ENCODE results near the gene RIPOR2. TPM values are rescaled to one million over a fixed set of nuclear protein-coding genes. Genes with fewer than 3 reads are reported as not detected.

RIPOR2 gene
- total and polyA plus RNA-seq, 2 donors (not counting 3 experiments of a cell fraction or from before 2014, with no cell fraction given) = 0.10 TPM; not detected in 1

DNA sequence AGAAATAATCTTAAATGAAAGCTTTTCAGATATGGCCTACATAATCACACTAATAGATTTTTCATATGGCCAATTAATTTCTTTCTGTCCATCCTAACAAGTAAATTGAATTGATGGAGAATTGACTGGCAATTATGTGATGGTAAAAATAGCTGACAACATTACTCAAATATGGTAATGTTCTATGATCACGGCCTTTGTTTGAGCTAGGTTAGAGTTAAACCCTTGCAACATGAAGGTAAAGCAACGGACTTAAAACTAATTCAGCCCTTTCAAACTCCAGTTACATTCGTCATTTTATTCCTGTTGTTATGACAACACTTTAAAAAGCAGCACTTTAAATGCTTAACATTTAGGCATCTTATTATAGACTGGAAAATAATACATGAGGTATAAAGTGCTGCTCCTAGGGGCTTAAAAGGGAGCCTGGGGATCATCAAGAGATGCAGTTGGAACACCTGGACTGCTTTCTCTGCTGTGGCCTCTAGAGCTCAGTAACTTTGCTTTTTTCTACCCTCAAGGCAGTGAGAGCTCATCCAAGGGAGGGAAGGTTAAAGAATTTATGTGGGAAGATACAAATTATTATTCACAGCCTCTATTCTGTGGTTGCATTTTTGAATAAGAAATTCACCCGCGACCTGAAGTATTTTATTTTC is 46.9 kb downstream of the RIPOR2 start:
- H3K9me3 ChIP-seq (replicated peaks; ENCODE audit: control insufficient read depth, insufficient read depth, low read length) = no peaks in the 10 kb centered on the region
- H3K4me2 ChIP-seq (ENCODE audit: insufficient read depth, low read length) = no peak overlapping the region
- ChIA-PET CTCF (interaction anchor here (0.8 to 3.3 kb wide), 6 partner anchors 9 to 129 kb away, joined by 3 to 16 read pairs (median 6); no protein-coding TSS in a partner anchor), POLR2A (no interaction called here)
- no peaks in the 10 kb centered on the region for H3K4me1 ChIP-seq (ENCODE audit: control insufficient read depth, extremely low read depth, insufficient read depth, low read length)
- dilution Hi-C loops (cut with MboI; ENCODE audit: extremely low pct_ligation_motif_present, low sequenced_read_pairs) = no loop called here
- no peaks in the 10 kb centered on the region for H3K9me1 ChIP-seq (replicated peaks; ENCODE audit: control insufficient read depth, extremely low read depth, insufficient read depth, low read length)
- no peaks in the 10 kb centered on the region for H3K36me3 ChIP-seq (ENCODE audit: control insufficient read depth in 2 of 2, extremely low read depth in 1 of 2, insufficient read depth in 2 of 2, low read length in 2 of 2)
- H3K79me2 ChIP-seq (ENCODE audit: control insufficient read depth, insufficient read depth, low read length) = no peaks in the 10 kb centered on the region
- no TSS peak for BruUV-seq (replicated peaks)
- intact Hi-C loops (cut with micrococcal nuclease) = no loop called here
- no peak overlapping the region for H3K4me3 ChIP-seq (replicated peaks in 1 of 3; ENCODE audit: insufficient read depth in 1 of 3, low read depth in 1 of 3, low read length in 3 of 3)
- H3K27me3 ChIP-seq (ENCODE audit: control insufficient read depth in 2 of 2, insufficient read depth in 2 of 2, low read length in 2 of 2) = no peaks in the 10 kb centered on the region
- H3K9ac ChIP-seq (replicated peaks; ENCODE audit: extremely low read depth, insufficient read depth, low read length) = no peak overlapping the region
- no peak overlapping the region for H3K27ac ChIP-seq (ENCODE audit: insufficient read depth, low read depth, low read length)
- no peaks in the 10 kb centered on the region for H4K20me1 ChIP-seq (replicated peaks; ENCODE audit: control insufficient read depth, extremely low read depth, insufficient read depth, low read length)
- DNase-seq (ENCODE audit: low read depth, low spot score) (no peak), FAIRE-seq (no peak)
- no peak overlapping the region for H2AFZ ChIP-seq (ENCODE audit: low read depth, low read length)
- TF ChIP-seq EZH2 (IDR thresholded peaks at IDR 0.05; ENCODE audit: borderline replicate concordance, low read depth, low read length, severe bottlenecking) (no peak), MYC (IDR thresholded peaks at IDR 0.05; ENCODE audit: low read depth, low read length) (no peak), POLR2A (IDR thresholded peaks at IDR 0.05; ENCODE audit: low read depth, low read length) (no peak), FOS (IDR thresholded peaks at IDR 0.05; ENCODE audit: borderline replicate concordance, insufficient read depth, low read length) (no peak), GATA2 (IDR thresholded peaks at IDR 0.05; ENCODE audit: insufficient read depth, insufficient read length, low read depth, low read length) (no peak), JUN (IDR thresholded peaks at IDR 0.05; ENCODE audit: borderline replicate concordance, insufficient read depth, insufficient read length, low read depth) (no peak)
- TF ChIP-seq, protein P1, sequence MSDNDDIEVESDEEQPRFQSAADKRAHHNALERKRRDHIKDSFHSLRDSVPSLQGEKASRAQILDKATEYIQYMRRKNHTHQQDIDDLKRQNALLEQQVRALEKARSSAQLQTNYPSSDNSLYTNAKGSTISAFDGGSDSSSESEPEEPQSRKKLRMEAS (IDR thresholded peaks at IDR 0.05; ENCODE audit: insufficient read depth, insufficient read length) = no peak
- TF ChIP-seq, protein P2, sequence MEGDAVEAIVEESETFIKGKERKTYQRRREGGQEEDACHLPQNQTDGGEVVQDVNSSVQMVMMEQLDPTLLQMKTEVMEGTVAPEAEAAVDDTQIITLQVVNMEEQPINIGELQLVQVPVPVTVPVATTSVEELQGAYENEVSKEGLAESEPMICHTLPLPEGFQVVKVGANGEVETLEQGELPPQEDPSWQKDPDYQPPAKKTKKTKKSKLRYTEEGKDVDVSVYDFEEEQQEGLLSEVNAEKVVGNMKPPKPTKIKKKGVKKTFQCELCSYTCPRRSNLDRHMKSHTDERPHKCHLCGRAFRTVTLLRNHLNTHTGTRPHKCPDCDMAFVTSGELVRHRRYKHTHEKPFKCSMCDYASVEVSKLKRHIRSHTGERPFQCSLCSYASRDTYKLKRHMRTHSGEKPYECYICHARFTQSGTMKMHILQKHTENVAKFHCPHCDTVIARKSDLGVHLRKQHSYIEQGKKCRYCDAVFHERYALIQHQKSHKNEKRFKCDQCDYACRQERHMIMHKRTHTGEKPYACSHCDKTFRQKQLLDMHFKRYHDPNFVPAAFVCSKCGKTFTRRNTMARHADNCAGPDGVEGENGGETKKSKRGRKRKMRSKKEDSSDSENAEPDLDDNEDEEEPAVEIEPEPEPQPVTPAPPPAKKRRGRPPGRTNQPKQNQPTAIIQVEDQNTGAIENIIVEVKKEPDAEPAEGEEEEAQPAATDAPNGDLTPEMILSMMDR (IDR thresholded peaks at IDR 0.05; ENCODE audit: extremely low read depth in 1 of 2, insufficient read depth in 1 of 2, low read depth in 1 of 2, low read length in 2 of 2) = no peak

Measured in endothelial cell of umbilical vein (primary cell).